NT2/D1 (cell line): ENCODE results near the gene BTBD3.

Experiments
- DNase-seq: peaks from one replicate; pipeline ENCODE4 v3.0.0-alpha.2; 2011; ENCODE audit warnings: low read depth, low spot score
- H3K27me3 ChIP-seq: 2 replicates; pipeline ENCODE4 v1.6.0; 2011; ENCODE audit warnings: mild to moderate bottlenecking; ENCODE audit not compliant: insufficient read length, insufficient read depth
- H3K36me3 ChIP-seq: 2 replicates; pipeline ENCODE4 v1.6.1; 2011; ENCODE audit warnings: mild to moderate bottlenecking, low read length, mixed read lengths; ENCODE audit not compliant: insufficient read depth, insufficient read length
- H3K4me1 ChIP-seq: 2 replicates; pipeline ENCODE4 v1.5.1; 2011; ENCODE audit not compliant: insufficient read depth, insufficient read length
- H3K4me3 ChIP-seq: 2 replicates; pipeline ENCODE4 v1.5.1; 2011; ENCODE audit warnings: low read depth; ENCODE audit not compliant: insufficient read length
- H3K9ac ChIP-seq: 2 replicates; pipeline ENCODE4 v1.6.0; 2011; ENCODE audit warnings: low read depth; ENCODE audit not compliant: insufficient read length
- H3K9me3 ChIP-seq: 2 replicates; pipeline ENCODE4 v1.5.1; 2011; ENCODE audit warnings: mild to moderate bottlenecking, low read length; ENCODE audit not compliant: insufficient read depth
- SUZ12 ChIP-seq: IDR thresholded peaks from 2 replicates; pipeline ENCODE4 v1.6.1; 2011; ENCODE audit not compliant: insufficient read length, insufficient read depth; ENCODE audit errors: extremely low read depth
- YY1 ChIP-seq: IDR thresholded peaks from 2 replicates; pipeline ENCODE4 v1.6.1; 2011; ENCODE audit not compliant: insufficient read length, insufficient read depth
- ZNF274 ChIP-seq: IDR thresholded peaks from 2 replicates; pipeline ENCODE4 v1.6.1; 2011; ENCODE audit warnings: mild to moderate bottlenecking, low read depth, low read length

Gene BTBD3

GRCh38 chr20:11948806-11949205 lies 31.1 kb downstream of the BTBD3 start:
- TF ChIP-seq SUZ12 (no peak), ZNF274 (no peak), YY1 (no peak)
- H3K36me3 ChIP-seq, result no peaks in the 10 kb centered on the region
- no peaks in the 10 kb centered on the region for H3K27me3 ChIP-seq
- no peak for DNase-seq
- H3K9me3 ChIP-seq, result no peaks in the 10 kb centered on the region
- no peak overlapping the region for H3K9ac ChIP-seq
- H3K4me1 ChIP-seq, result no peaks in the 10 kb centered on the region
- no peak overlapping the region for H3K4me3 ChIP-seq

- H3K4me1 ChIP-seq, result no peaks in the 10 kb centered on the region
- H3K36me3 ChIP-seq, result no peaks in the 10 kb centered on the region
- H3K4me3 ChIP-seq, result no peak overlapping the region
- no peak for TF ChIP-seq SUZ12
- TF ChIP-seq ZNF274, result no peak
- TF ChIP-seq YY1, result no peak
- no peak overlapping the region for H3K9ac ChIP-seq
- H3K9me3 ChIP-seq, result no peaks in the 10 kb centered on the region
- DNase-seq, result no peak
- no peaks in the 10 kb centered on the region for H3K27me3 ChIP-seq
These were observed 32.0 kb downstream of the BTBD3 start for GRCh38 chr20:11949711-11950110.

GRCh38 chr20:11951696-11952095 lies 34.0 kb downstream of the BTBD3 start:
- DNase-seq, result no peak
- Histone ChIP-seq H3K36me3 (no peaks in the 10 kb centered on the region), H3K4me1 (no peaks in the 10 kb centered on the region), H3K4me3 (no peak overlapping the region), H3K9me3 (no peaks in the 10 kb centered on the region), H3K27me3 (no peaks in the 10 kb centered on the region), H3K9ac (no peak overlapping the region)
- TF ChIP-seq YY1 (no peak), ZNF274 (no peak), SUZ12 (no peak)

GRCh38 chr20:11952639-11953038 lies 34.9 kb downstream of the BTBD3 start:
- no peaks in the 10 kb centered on the region for H3K27me3 ChIP-seq
- no peak overlapping the region for H3K4me3 ChIP-seq
- TF ChIP-seq SUZ12, result no peak
- no peak for TF ChIP-seq ZNF274
- TF ChIP-seq YY1, result no peak
- no peaks in the 10 kb centered on the region for H3K4me1 ChIP-seq
- no peaks in the 10 kb centered on the region for H3K9me3 ChIP-seq
- H3K9ac ChIP-seq, result no peak overlapping the region
- H3K36me3 ChIP-seq, result no peaks in the 10 kb centered on the region
- DNase-seq, result no peak

- no peak for TF ChIP-seq SUZ12
- Histone ChIP-seq H3K36me3 (no peaks in the 10 kb centered on the region), H3K4me3 (no peak overlapping the region), H3K4me1 (no peaks in the 10 kb centered on the region), H3K27me3 (no peaks in the 10 kb centered on the region), H3K9ac (no peak overlapping the region), H3K9me3 (no peaks in the 10 kb centered on the region)
- DNase-seq, result no peak
These were observed 40.2 kb downstream of the BTBD3 start for GRCh38 chr20:11957911-11958310.

- no peaks in the 10 kb centered on the region for H3K4me1 ChIP-seq
- TF ChIP-seq ZNF274, result no peak
- TF ChIP-seq YY1, result no peak
- TF ChIP-seq SUZ12, result no peak
- H3K4me3 ChIP-seq, result no peak overlapping the region
- no peaks in the 10 kb centered on the region for H3K9me3 ChIP-seq
- no peak overlapping the region for H3K9ac ChIP-seq
- H3K27me3 ChIP-seq, result no peaks in the 10 kb centered on the region
- DNase-seq, result no peak
- H3K36me3 ChIP-seq, result no peaks in the 10 kb centered on the region
These were observed 41.2 kb downstream of the BTBD3 start for GRCh38 chr20:11958855-11959254.

- DNase-seq, result no peak
- Histone ChIP-seq H3K4me1 (no peaks in the 10 kb centered on the region), H3K27me3 (no peaks in the 10 kb centered on the region), H3K4me3 (no peak overlapping the region), H3K9ac (no peak overlapping the region), H3K9me3 (0 out of 2 replicates have a peak, but pooled peaks cover 7% of the 10 kb centered on the region), H3K36me3 (no peaks in the 10 kb centered on the region)
- TF ChIP-seq SUZ12 (no peak), ZNF274 (no peak), YY1 (no peak)
These were observed 47.9 kb downstream of the BTBD3 start for GRCh38 chr20:11965602-11966001.

GRCh38 chr20:11966186-11966585 lies 48.5 kb downstream of the BTBD3 start:
- H3K9me3 ChIP-seq, result 0 out of 2 replicates have a peak, but pooled peaks cover 7% of the 10 kb centered on the region
- H3K27me3 ChIP-seq, result no peaks in the 10 kb centered on the region
- no peak overlapping the region for H3K4me3 ChIP-seq
- no peaks in the 10 kb centered on the region for H3K36me3 ChIP-seq
- no peaks in the 10 kb centered on the region for H3K4me1 ChIP-seq
- no peak overlapping the region for H3K9ac ChIP-seq
- TF ChIP-seq YY1, result no peak
- TF ChIP-seq ZNF274, result no peak
- no peak for TF ChIP-seq SUZ12
- DNase-seq, result no peak
